SW480 (cell line): ENCODE data around the gene BPIFB4.
"Not testable (repeated sequence)": the region's sequence is repeated elsewhere in the genome, so short reads cannot be mapped to it uniquely, and the experiment has no call there.

Experiments used
- DNase-seq: peaks from one replicate; pipeline ENCODE4 v3.0.0-alpha.2; 2016; ENCODE audit warnings: low spot score

The BPIFB4 gene

DNA sequence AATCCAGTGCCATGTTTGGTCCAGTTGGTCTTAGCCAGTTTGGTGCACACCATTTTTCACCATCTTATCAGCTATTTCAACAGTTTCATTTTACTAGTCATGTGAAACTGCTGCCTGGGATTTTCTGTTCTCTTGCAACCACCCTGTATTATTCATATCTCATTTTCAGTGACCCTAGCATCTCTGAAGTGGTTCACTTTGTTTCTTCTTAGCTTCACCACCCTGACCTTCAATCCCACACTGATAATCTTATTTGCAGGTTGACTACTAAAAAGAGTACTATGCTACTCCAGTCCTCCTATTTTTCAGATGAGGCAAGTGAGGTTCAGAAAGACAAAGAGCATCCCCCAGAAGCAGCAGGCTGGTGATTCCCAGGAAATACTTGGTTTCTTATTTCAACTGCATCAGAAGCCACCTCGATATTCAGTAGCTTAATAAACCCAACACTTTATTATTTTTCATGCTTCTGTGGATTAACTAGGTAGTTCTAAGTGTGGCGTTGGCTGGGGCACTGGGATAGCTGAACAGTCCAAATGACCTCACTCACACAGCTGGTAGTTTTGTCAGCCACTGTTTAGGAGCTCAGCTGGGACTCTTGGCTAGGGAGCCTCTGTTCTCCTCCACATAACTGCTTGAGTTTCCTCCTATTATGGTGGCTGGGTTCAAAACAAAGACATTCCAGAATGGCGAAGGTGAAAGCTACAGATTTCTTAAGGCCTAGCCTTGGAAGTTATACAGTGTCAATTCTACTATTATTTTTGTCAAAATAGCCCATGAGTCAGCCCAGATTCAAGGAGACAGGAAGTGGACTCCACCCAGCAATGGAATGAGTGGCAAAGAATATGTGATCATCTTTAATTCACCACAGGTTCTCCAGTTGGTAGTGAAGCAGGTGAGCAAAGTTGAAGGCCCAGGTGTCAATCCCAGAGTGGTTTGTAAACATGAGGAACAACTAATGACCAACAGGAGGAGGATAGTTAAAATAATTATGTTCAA, 40.6 kb downstream of the BPIFB4 start:
- peak; percentile 42 for DNase-seq

DNA sequence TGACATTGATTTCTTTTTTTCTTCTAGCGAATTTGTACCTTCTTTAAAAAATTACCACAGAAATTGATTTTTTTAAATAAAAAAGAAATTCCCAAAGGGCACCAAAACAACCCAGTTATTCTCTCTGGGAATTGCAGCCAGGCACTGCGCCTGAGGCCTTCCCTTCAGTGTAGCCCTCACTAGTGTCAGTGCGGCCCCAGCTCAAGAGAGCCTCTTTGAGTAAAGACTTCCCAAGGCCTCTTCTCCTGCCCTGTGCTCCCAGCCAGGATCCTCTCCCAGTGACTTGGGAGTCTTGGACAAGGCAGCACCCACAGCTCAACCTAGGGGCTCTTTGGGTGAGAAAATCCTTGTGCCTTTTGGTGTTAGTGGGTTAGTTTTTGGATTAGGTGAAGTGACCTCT, 41.5 kb downstream of the BPIFB4 start:
- no peak for DNase-seq

DNA sequence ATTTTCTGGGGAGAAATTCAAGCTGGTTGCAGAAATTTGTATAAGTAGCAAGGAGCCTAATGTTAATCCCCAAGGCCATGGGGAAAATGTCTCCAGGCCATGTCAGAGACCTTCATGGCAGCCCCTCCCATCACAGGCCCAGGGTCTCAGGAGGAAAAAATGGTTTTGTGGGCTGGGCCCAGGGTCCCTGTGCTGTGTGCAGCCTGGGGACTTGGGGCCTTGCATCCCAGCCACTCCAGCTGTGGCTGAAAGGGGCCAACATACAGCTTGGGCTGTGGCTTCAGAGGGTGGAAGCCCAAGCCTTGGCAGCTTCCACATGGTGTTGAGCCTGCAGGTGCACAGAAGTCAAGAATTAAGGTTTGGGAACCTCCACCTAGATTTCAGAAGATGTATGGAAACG, 42.9 kb downstream of the BPIFB4 start:
- DNase-seq: not testable (repeated sequence)

DNA sequence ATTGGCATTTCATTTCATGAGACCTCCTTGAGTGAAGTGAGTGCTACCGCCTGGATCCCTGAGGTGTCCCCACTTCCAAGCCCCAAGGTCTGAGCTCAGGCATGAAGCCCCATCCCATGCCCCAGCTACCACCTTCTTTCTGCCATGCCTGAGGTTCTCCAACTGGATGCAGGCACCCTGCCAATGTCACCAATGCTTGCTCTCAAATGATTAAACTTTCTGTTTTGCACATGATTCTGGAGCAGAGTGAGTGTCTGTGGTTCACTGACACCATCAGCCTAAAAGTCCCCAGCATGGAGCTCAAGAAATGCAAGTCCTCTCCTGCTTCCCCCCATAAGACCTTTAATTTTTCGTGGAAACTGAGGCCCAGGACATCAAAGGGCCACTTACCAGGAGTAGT, 44.8 kb downstream of the BPIFB4 start:
- DNase-seq: no peak

DNA sequence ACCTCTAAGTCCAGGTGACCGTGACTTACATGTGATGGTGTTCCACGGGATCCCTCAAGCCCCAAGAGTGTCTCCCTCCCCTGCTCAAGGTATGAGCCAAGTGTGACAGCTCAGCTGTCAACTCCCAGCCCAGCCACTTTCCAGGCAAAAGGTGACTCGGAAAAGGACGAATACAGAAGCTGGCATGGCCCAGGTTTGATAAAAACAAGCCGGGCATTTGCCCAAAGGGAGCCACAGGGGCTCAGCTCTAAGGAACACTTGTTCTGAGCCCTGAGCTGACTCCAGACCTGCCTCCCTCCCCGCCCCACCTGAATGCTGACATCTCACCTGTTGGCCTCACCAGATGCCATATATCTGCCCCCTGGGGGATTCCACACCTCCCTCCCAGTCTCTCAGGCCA, 45.6 kb downstream of the BPIFB4 start:
- no peak for DNase-seq

DNA sequence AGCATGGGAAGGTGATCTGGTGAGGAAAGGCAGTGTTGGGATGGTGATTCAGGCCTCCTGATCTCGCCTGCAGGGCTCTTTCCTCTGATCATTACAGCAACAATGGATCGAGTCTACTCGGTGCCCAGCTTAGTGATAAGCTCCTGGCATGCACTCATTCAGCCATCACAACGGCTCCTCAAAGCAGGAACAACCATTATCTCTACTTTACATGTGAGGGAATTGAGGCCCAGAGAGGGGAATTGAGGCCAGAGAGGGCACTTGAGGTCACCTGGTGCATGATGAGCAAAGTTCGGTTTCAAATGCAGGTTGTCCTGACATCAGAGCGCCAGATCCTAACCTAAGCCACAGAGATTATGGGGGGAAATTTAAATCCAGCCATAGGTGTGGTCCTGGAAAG, 46.5 kb downstream of the BPIFB4 start:
- DNase-seq: no peak

DNA sequence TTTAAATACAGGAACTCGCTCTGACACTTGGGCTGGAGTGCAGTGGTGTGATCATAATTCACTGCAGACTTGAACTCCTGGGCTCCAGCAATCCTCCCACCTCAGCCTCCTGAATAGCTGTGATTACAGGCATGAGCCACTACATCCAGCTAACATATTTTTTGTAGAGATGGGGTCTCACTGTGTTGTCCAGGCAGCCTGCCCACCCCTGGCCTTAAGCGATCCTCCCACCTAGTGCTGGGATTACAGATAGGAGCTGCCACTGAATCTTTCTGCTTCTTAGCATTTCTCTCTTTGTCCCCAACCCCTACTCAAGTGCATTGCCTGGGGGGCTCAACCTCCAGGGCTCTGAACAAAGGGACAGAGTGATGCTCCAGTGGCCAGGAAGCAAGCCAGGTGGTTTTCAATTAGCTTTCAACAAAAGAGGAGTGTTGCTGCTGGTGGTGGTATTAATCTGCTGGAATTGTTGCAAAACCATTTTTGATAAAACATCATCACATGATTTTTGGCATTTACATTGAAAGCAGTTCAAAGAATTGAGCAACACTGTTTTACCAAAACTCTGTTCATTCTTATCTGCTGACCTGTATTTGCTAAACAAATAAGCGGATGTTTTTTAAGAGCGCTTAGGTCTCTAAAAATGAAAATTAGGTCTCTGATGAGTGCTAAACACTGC, 48.1 kb downstream of the BPIFB4 start:
- no peak for DNase-seq

DNA sequence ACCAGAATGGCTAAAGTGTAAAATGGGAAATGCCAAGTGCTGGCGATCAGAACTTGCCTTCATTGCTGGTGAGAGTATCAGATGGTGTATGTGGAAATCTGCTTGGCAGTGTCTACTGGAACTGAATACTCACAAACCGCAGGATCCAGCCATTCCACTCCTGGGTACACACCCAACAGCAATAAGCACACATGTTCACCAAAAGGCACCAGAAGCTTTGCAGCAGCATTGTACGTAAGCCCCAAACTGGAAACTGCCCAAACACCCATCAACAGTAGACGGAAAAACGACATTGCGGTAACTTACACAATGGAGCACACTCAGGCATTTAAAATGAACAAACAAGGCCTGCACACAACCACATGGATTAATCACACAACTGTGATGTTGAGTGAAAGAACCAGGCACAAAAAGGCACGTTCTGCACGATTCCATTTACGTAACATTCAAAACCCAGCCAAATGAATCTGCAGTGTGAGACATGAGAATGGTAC, 51.2 kb downstream of the BPIFB4 start:
- DNase-seq: no peak

DNA sequence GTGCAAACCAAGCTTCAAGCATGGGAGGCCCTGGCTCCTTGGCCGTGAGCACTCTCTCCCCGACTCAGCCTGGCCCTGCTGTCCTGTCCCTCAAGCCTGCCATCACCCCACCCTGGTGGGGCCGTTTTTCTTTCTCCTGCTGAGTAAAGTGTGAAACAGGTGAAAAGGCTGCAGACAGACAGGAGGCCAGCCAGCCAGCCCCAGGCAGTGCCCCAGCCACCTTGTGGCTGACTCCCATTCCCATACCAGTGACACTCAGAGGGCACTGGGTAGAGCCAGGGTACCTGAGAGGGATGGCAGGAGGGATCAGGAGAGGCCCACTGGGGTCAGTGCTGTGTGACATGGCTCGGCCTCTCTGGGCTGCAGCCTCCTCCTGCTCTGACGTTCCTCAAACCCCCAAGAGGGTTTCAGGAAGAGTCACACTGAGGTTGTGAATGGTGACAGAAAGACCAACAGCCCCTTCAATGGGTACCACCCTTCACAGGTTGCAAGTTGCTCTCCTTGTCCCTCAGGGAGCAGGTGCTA, 52.6 kb downstream of the BPIFB4 start:
- no peak for DNase-seq

DNA sequence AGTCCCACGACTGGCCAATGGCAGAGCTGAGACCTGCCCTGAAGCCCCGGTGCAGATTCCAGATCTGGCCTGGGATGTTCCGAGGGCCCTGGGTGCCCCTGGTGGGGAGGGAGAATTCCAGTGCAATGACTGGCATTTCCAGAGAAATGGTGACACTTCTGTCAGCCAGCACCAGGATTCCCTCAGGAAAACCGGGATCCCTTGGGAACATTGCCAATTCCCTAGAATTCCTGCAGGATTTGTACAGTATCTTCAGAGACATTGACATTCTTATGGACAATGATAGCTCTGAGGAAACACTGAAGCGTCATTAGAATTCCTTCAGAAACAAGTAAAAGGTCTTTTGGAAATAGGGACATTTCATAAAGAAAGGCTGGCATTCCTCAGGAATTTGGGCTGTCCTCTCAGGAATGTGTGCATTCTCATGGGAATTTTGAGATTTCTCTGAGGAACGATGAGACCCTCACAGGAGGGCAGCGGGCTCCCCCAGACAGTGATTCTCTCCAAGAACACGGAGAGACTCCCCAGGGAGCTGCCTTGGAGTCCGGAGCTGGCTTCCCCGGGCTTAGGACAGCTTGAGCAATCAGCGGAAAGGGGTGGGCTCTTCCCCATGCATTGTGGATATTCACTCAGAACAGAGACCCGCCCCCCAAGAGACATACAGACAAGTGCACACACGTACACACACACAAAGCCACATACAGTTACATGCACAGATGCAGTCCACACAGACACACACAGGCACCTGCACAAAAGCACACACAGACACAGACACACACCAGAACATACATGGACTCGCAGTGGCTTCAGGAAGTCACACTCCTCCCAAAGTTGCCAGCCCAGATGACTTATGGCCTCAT, 53.3 kb downstream of the BPIFB4 start:
- no peak for DNase-seq

DNA sequence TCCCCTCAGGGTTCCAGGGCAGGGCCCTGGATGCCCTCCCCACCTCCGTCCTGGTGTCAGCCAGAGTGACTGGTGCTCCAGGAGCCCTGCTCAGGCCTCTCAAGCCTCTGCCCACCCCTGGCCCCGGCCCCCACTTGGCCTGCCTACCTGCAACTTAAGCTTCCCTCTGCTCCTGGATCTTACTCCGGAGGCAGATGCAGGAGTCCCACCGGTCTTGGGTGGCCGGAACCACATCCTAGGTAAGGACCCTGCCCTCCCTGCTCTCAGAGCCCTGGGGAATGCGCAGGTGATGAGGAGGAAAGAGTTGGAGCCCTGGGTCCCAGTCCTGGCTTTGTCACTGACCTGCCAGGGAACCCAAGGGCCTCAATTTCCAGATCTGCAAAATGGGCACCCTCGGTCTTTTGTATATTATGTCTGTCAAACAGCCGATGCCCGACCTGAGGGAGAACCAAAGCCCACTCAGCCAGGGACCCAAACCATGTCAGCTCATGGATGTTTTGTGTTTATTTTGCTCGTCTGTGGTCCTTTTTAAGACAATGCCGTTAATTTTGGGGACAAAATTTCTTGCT, 54.0 kb downstream of the BPIFB4 start:
- DNase-seq: no peak

DNA sequence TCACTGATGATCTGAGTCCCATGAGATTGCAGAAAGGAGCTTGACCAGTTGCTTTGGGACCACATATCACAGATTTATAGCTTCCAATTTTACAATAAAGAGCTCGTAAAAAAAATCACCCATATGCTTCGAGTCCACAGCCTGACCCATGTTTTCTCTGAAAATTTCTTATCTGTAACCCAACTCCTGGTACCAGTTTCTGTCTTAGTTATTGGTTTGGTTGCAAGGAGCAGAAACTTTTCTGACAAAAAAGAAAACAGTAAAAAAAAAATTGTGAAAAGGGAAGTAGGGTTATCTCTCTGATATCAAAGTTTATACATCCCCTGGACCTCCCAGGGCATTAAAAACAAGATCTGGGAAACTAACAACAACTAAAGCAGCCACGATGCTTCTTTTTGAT, 57.8 kb downstream of the BPIFB4 start:
- DNase-seq: no peak

DNA sequence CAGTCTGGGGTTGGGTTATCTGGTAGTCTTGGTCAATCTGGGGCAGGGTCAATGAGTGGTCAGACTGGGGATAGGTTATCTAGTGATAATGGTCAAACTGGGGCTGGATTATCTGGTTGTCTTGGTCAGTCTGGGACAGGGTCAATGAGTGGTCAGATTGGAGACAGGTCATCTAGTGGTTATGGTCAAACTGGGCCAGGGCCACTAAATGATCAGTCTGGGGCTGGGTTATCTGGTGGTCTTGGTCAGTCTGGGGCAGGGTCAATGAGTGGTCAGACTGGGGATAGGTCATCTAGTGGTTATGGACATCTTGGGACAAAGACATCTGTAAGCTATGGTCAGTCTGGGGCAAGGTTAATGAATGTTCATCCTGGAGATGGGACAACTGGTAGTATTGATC, 60.0 kb downstream of the BPIFB4 start:
- no peak for DNase-seq

DNA sequence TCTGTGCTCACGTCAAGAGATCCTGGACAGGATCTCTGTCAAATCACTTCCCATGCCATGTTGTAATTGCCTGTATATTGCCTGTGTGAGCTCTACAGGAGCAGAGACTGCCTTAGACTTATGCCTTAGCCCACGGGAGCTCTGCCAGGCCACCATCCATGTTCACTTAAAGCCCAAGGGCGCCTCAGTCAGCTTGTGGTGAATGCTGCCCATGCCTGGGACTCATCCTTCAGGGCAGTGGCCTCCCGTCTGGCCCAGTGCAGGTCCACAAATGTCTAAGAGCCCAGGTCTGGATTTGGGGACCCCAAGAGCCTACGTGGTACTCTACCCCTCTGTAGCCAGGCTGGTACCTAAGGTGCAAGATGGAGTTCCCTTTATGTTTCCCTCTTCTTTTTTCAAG, 66.1 kb downstream of the BPIFB4 start:
- DNase-seq: no peak

DNA sequence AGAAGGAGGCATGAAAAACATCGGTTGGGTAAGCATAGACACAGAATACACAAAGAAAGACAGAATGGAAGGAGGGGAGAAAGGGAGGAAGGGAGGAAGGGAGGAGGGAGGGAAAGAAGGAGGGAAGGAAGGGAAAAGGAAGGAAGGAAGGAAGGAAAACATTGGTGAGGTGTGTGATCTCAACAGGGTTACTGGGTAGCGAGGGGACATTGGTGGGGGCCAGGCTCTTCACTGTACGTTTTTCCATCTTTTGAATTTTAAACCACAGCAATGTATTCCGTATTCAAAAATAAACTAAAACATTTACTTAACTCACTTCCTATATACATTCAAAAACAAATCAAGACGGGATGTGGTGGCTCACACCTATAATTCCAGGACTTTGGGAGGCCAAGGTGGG, 67.9 kb downstream of the BPIFB4 start:
- no peak for DNase-seq

DNA sequence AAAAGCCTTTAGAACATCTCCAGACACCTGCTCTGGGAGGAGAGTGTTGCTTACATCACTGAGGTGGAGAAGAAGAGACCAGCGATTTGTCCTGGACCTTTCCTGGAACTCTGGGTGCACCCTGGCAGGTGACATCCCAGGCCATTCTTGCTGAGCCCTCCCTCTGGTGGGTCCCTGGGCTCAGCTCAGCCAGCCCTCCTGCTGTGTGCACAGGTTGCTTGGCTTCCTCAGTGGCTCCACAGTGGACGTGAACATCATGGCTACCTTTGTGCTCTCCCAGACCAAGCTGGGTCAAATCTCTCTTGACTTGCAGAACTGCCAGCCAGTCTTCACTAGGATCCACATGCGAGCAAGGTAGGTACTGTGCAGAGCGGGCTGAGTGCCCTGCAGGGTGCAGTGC, 68.6 kb downstream of the BPIFB4 start:
- no peak for DNase-seq

DNA sequence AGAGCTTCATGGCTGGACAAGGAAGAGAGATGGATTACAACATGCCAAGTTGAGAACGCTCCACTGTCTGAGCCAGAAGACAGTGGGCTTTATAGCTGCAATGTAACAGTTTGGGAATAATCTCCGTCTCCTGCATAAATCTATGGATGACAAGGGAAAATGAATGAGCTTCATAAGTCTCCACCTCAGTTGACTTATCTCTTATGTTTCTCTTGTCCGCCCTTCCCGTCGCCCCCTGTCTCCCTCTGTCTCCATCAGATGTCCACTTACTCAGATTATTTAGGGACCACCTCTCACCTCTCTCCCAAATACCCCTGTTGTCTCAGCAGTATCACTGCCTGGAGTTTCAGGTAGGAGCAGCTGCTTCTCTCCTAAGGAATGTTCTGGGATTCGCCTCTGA, 74.8 kb downstream of the BPIFB4 start:
- no peak for DNase-seq

DNA sequence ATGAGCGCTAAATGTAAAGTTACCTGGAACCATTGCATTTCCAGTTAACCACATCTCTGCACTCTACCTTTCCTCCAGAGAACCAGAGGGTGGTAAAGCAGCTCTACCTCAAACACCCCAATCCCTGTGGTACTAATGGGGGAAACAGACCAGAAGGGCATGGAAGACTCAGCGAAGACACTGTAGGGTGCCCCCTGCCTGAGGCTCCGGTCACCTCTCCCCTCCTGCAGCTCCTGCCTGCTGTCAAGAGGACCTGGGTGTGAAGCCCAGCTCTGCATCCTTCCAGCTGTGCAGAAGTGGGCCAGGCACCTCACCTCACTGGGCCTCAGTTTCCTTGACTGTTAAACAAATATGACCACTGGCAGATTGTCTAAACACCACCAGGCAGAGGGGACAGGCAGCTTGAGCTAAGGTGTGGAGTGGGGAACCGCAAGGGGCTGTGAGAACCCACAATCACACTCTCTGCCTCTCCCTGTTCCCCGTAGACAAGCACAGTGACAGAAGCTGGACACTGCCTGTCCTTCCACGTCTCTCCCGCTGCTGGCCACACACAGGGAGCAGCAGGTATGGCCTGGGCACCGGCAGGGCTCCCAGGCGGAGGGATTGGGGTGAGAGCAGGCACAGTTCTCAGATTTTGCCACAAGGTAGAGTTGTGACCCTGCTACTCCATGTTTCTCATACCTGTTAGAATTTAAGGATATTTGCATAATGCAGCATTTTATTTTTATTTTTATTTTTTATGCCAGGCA, 79.4 kb downstream of the BPIFB4 start:
- DNase-seq: no peak

DNA sequence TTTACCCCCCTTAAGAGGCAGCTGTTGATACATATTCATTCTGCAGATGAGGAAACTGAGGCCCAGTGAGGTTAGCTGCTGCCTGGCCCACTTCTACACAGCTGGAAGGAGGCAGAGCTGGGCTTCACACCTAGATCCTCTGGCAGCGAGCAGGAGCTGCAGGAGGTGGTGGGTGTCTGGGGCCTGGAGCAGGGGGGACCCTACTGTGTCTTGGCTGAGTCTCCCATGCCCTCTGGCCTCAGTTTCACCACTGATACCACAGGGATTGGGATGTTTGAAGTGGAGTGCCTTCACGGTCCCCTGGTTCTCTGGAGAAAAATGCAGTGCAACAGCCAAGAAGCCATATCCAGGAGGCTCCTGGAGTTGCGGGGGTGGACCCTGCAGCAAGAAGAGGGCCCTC, 80.3 kb downstream of the BPIFB4 start:
- DNase-seq: no peak

DNA sequence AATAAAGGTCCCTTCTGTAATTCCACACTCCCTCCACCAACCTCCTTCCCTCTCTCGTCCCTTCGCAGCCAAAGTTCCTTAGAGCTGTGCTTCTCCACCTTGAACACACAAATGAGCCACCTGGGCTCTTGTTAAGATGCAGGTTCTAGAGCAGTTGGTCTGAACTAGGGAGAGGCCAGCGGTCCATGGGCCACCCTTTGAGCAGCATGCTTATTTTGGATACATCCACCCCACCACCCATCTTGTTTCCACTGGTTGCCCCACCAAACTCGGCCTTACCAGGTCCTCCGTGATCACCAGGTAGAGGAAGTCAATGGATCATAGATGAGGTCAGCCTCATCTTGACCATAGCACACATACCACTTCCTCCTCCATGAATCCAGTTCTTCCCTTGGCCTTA, 81.2 kb downstream of the BPIFB4 start:
- DNase-seq: no peak
